ENCODE measurements around the gene RASA3. TPM values are rescaled to one million over a fixed set of nuclear protein-coding genes. Genes with fewer than 3 reads are reported as not detected.

The RASA3 gene
- polyA plus RNA-seq, 3 donors, result 9.0 to 32.6 (median 16.6) TPM

DNA sequence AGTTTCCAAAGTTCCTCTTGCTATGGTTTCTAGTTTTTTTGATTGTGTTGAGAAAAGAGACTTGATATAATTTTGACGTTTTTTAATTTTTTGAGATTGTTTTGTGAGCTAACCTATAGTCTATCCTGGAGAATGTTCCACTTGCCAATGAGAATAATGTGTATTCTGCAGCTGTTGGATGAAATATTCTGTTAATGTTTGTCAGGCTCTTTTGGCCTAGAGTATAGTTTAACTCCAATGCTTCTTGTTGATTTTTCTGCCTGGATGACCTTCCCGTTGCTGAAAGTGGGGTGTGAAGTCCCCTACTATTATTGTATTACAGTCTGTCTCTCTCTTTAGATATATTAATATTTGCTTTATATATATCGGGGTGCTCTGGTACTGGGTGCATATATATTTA is 40.0 kb downstream of the RASA3 start:
- H3K36me3 Mint-ChIP-seq, result peaks cover 28 to 32% of the 10 kb centered on the region in 2 donors

DNA sequence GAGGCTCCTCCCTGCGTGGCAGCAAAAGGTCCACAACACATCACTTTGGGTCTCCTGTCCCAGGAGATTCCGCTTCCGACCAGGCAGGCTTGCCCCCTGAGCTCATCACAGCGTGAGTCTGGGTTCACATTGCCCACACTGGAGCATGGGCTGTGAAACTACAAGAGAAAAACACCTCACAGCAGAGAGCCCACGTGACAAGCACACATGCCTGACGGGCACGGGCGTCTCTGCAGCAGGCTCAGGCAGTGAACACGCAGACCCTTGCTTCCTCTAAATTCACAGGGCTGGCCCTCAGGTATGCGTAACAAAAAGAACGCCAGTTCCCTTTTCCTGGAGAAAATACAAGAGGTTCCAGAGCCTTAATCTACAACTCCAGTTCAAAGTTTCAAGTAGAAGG is 41.9 kb downstream of the RASA3 start:
- intact Hi-C loops (cut with micrococcal nuclease), result no loop called here
- Histone ChIP-seq H4K20me1 (ENCODE audit: insufficient read depth, low read length) (peaks cover 63% of the 10 kb centered on the region), H3K79me2 (ENCODE audit: insufficient read depth, low read length) (peaks cover 75% of the 10 kb centered on the region), H3K9ac (ENCODE audit: insufficient read depth, low read length, poor library complexity, severe bottlenecking) (no peak overlapping the region), H3K27me3 (ENCODE audit: control insufficient read depth in 2 of 2, insufficient read depth in 2 of 2, low read length in 2 of 2) (no peaks in the 10 kb centered on the region), H3K4me3 (replicated peaks in 1 of 3; ENCODE audit: low read depth in 2 of 3, low read length in 3 of 3) (no peak overlapping the region), H3K36me3 (replicated peaks in 1 of 2; ENCODE audit: control insufficient read depth in 1 of 2, insufficient read depth in 2 of 2, low read length in 2 of 2) (peaks cover 0 to 7% of the 10 kb centered on the region in 2 donors), H3K27ac (ENCODE audit: low read depth in 1 of 2, low read length in 2 of 2) (no peak overlapping the region), H3K9me3 (replicated peaks in 1 of 2; ENCODE audit: control insufficient read depth in 1 of 2, insufficient read depth in 1 of 2, low read length in 2 of 2) (peaks cover 33 to 35% of the 10 kb centered on the region in 2 donors), H3K4me1 (ENCODE audit: control insufficient read depth in 1 of 2, insufficient read depth in 2 of 2, low read length in 2 of 2) (peaks cover 0 to 6% of the 10 kb centered on the region in 2 donors), H2AFZ (ENCODE audit: insufficient read depth, low read depth, low read length, poor library complexity, severe bottlenecking) (no peak overlapping the region), H3K4me2 (replicated peaks; ENCODE audit: extremely low read depth, low read length, poor library complexity, severe bottlenecking) (no peak overlapping the region)
- Mint-ChIP-seq H3K36me3 (peaks cover 16 to 22% of the 10 kb centered on the region in 2 donors), H3K27me3 (ENCODE audit: low read depth in 3 of 3) (no peaks in the 10 kb centered on the region), H3K4me1 (peaks cover 16% of the 10 kb centered on the region), H3K9me3 (peaks cover 27 to 49% (median 41%) of the 10 kb centered on the region in 7 donors), H3K27ac (peak overlapping the region in 2 of 7 donors; percentile 42 to 44), H3K4me3 (peak overlapping the region in 1 of 2 donors; percentile 18)
- peak in 2 of 3 donors; percentile 19 to 62 for DNase-seq
- TF ChIP-seq, protein P1, sequence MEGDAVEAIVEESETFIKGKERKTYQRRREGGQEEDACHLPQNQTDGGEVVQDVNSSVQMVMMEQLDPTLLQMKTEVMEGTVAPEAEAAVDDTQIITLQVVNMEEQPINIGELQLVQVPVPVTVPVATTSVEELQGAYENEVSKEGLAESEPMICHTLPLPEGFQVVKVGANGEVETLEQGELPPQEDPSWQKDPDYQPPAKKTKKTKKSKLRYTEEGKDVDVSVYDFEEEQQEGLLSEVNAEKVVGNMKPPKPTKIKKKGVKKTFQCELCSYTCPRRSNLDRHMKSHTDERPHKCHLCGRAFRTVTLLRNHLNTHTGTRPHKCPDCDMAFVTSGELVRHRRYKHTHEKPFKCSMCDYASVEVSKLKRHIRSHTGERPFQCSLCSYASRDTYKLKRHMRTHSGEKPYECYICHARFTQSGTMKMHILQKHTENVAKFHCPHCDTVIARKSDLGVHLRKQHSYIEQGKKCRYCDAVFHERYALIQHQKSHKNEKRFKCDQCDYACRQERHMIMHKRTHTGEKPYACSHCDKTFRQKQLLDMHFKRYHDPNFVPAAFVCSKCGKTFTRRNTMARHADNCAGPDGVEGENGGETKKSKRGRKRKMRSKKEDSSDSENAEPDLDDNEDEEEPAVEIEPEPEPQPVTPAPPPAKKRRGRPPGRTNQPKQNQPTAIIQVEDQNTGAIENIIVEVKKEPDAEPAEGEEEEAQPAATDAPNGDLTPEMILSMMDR (IDR thresholded peaks at IDR 0.05), result no peak
- WGBS (ENCODE audit: insufficient coverage), result 89% methylated on average over 7 of the region's 11 CpGs

More for the DNA sequence above, 40.0 kb downstream of the RASA3 start:
- Histone ChIP-seq H3K9ac (ENCODE audit: insufficient read depth, low read length, poor library complexity, severe bottlenecking) (no peak overlapping the region), H3K4me1 (ENCODE audit: control insufficient read depth in 1 of 2, insufficient read depth in 2 of 2, low read length in 2 of 2) (peaks cover 0 to 13% of the 10 kb centered on the region in 2 donors), H3K79me2 (ENCODE audit: insufficient read depth, low read length) (peaks cover 90% of the 10 kb centered on the region), H3K9me3 (replicated peaks in 1 of 2; ENCODE audit: control insufficient read depth in 1 of 2, insufficient read depth in 1 of 2, low read length in 2 of 2) (peaks cover 28 to 29% of the 10 kb centered on the region in 2 donors), H3K36me3 (replicated peaks in 1 of 2; ENCODE audit: control insufficient read depth in 1 of 2, insufficient read depth in 2 of 2, low read length in 2 of 2) (peaks cover 0 to 11% of the 10 kb centered on the region in 2 donors), H3K27me3 (ENCODE audit: control insufficient read depth in 2 of 2, insufficient read depth in 2 of 2, low read length in 2 of 2) (no peaks in the 10 kb centered on the region), H2AFZ (ENCODE audit: insufficient read depth, low read depth, low read length, poor library complexity, severe bottlenecking) (no peak overlapping the region), H3K27ac (ENCODE audit: low read depth in 1 of 2, low read length in 2 of 2) (no peak overlapping the region), H3K4me3 (replicated peaks in 1 of 3; ENCODE audit: low read depth in 2 of 3, low read length in 3 of 3) (no peak overlapping the region), H4K20me1 (ENCODE audit: insufficient read depth, low read length) (peaks cover 80% of the 10 kb centered on the region), H3K4me2 (replicated peaks; ENCODE audit: extremely low read depth, low read length, poor library complexity, severe bottlenecking) (no peak overlapping the region)
- Mint-ChIP-seq H3K27me3 (ENCODE audit: low read depth in 3 of 3) (no peaks in the 10 kb centered on the region), H3K4me1 (peaks cover 32% of the 10 kb centered on the region), H3K9me3 (peaks cover 23 to 45% (median 36%) of the 10 kb centered on the region in 7 donors), H3K27ac (no peak overlapping the region), H3K4me3 (no peak overlapping the region)
- no peak for DNase-seq
- TF ChIP-seq, protein P1 (IDR thresholded peaks at IDR 0.05), result no peak
- WGBS (ENCODE audit: insufficient coverage), result no CpG with 5 or more reads among the region's 3 CpGs
- intact Hi-C loops (cut with micrococcal nuclease), result no loop called here
